WTC11 (cell line): ENCODE measurements around the gene ZNF205. TPM values are rescaled to one million over a fixed set of nuclear protein-coding genes. Genes with fewer than 3 reads are reported as not detected.
A peak's percentile ranks its signal among the peaks of the same experiment; 100 is the strongest.

Experiments used
- CBFB ChIP-seq: sonication (generic); formaldehyde crosslinking; IDR thresholded peaks from 2 replicates; pipeline ENCODE4 v1.8.1; 2022; ENCODE audit warnings: mild to moderate bottlenecking, low read depth, missing genetic modification reagents
- ELF4 ChIP-seq: sonication (generic); formaldehyde crosslinking; IDR thresholded peaks from 2 replicates; pipeline ENCODE4 v1.8.1; 2022; ENCODE audit warnings: low read depth, mild to moderate bottlenecking, moderate library complexity, missing genetic modification reagents
- FOXK1 ChIP-seq: sonication (generic); formaldehyde crosslinking; IDR thresholded peaks from 2 replicates; pipeline ENCODE4 v1.8.0; 2022; ENCODE audit warnings: mild to moderate bottlenecking, moderate library complexity, missing genetic modification reagents
- JAZF1 ChIP-seq: fragments of 250-450 bp; sonication (Bioruptor Pico); IDR thresholded peaks from 2 replicates; pipeline ENCODE4 v1.9.0; 2021; ENCODE audit warnings: moderate library complexity, mild to moderate bottlenecking, inconsistent platforms
- NR1H2 ChIP-seq: sonication (generic); formaldehyde crosslinking; IDR thresholded peaks from 2 replicates; pipeline ENCODE4 v1.9.0; 2021; ENCODE audit warnings: mild to moderate bottlenecking, moderate library complexity, missing genetic modification reagents
- NR2C2 ChIP-seq: sonication (generic); formaldehyde crosslinking; IDR thresholded peaks from 2 replicates; pipeline ENCODE4 v1.8.0; 2022; ENCODE audit warnings: mild to moderate bottlenecking, missing genetic modification reagents
- RORB ChIP-seq: fragments of 250-450 bp; sonication (Bioruptor Pico); IDR thresholded peaks from 2 replicates; pipeline ENCODE4 v1.9.0; 2021; ENCODE audit warnings: mild to moderate bottlenecking
- TEAD1 ChIP-seq: sonication (generic); formaldehyde crosslinking; IDR thresholded peaks from 2 replicates; pipeline ENCODE4 v1.8.0; 2022; ENCODE audit warnings: mild to moderate bottlenecking, missing genetic modification reagents
- total RNA-seq: library from RNA; stranded (reverse); gene quantifications from 3 replicates; pipeline ENCODE4 v1.2.3, GENCODE V29; 2021
- TF ChIP-seq, protein P1 (sequence below): fragments of 250-450 bp; sonication (Bioruptor Pico); IDR thresholded peaks from 2 replicates; pipeline ENCODE4 v1.8.0; 2021; ENCODE audit warnings: mild to moderate bottlenecking
- TF ChIP-seq, protein P2 (sequence below): fragments of 250-450 bp; sonication (Bioruptor Pico); IDR thresholded peaks from 2 replicates; pipeline ENCODE4 v1.9.0; 2021; ENCODE audit warnings: mild to moderate bottlenecking, borderline replicate concordance
- TF ChIP-seq, protein P3 (sequence below): sonication (generic); formaldehyde crosslinking; IDR thresholded peaks from 2 replicates; pipeline ENCODE4 v1.8.1; 2023; ENCODE audit warnings: mild to moderate bottlenecking, missing genetic modification reagents, moderate library complexity
- TF ChIP-seq, protein P4 (sequence below): sonication (generic); formaldehyde crosslinking; IDR thresholded peaks from 2 replicates; pipeline ENCODE4 v1.8.1; 2023; ENCODE audit warnings: mild to moderate bottlenecking, missing genetic modification reagents, borderline replicate concordance
- TF ChIP-seq, protein P5 (sequence below): fragments of 250-450 bp; sonication (Bioruptor Pico); IDR thresholded peaks from 2 replicates; pipeline ENCODE4 v1.9.0; 2021; ENCODE audit warnings: mild to moderate bottlenecking
- TF ChIP-seq, protein P6 (sequence below): sonication (generic); formaldehyde crosslinking; IDR thresholded peaks from 2 replicates; pipeline ENCODE4 v1.8.1; 2022; ENCODE audit warnings: low read depth, missing genetic modification reagents, borderline replicate concordance
- TF ChIP-seq, protein P7 (sequence below): sonication (generic); formaldehyde crosslinking; IDR thresholded peaks from 2 replicates; pipeline ENCODE4 v1.8.1; 2022; ENCODE audit warnings: mild to moderate bottlenecking, missing genetic modification reagents, moderate library complexity, borderline replicate concordance
- TF ChIP-seq, protein P8 (sequence below): sonication (generic); formaldehyde crosslinking; IDR thresholded peaks from 2 replicates; pipeline ENCODE4 v1.8.0; 2023; ENCODE audit warnings: missing genetic modification reagents
- TF ChIP-seq, protein P9 (sequence below): fragments of 250-450 bp; sonication (Bioruptor Pico); IDR thresholded peaks from 2 replicates; pipeline ENCODE4 v2.1.2; 2022; ENCODE audit warnings: mild to moderate bottlenecking, moderate library complexity

ZNF205 gene
- total RNA-seq, 1 experiment from 2014 or later = 22.7 TPM

DNA sequence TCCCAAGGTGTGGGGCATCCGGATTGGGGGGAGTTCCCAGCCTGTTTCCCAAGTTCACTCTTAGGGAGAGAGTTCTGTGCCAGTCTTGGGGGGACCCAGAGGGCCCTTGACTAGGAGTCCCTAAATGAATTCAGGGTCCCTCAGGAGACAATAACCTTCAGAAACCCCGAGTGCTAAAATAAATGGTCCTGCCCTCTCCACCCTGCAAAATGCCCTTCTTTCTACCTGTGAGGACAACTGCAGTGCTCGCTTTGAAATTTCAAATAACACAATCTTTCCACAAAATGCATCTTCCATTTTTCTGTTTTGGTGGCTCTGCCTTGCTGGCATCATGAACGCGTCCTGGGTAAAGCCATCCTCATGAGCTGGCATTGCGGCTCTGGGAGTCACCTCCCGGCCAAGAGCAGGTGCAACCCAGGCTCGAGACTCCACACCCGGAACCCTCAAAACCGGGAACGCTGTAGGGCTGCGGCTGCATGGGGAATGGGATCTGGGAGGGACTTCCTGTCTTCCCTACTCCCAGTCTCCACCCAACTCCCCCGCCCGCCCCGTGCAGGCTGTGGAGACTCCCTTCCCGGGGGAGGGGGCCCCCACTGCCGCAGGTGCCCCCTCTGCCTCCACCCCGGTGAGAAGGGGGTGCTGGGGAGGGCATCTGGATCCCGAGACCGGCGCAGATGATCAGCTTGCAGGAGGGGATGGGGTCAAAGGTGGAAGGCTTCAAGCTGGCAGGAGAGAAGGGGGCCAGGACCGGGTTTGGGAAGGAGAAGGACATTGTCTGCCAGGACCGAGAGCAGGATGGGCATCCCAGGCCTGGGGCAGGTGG is at the start of gene ZNF205 (continued):
- TF ChIP-seq, protein P1, sequence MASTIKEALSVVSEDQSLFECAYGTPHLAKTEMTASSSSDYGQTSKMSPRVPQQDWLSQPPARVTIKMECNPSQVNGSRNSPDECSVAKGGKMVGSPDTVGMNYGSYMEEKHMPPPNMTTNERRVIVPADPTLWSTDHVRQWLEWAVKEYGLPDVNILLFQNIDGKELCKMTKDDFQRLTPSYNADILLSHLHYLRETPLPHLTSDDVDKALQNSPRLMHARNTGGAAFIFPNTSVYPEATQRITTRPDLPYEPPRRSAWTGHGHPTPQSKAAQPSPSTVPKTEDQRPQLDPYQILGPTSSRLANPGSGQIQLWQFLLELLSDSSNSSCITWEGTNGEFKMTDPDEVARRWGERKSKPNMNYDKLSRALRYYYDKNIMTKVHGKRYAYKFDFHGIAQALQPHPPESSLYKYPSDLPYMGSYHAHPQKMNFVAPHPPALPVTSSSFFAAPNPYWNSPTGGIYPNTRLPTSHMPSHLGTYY (CRISPR knock-in tag) = no peak
- TF ChIP-seq FOXK1 (CRISPR knock-in tag) (peak; percentile 77; the same call in 1 of the 2 replicates), ELF4 (CRISPR knock-in tag) (no peak), NR1H2 (CRISPR knock-in tag) (no peak), TEAD1 (CRISPR knock-in tag) (peak; percentile 39; the same call in 1 of the 2 replicates), JAZF1 (no peak), NR2C2 (CRISPR knock-in tag) (no peak), CBFB (CRISPR knock-in tag) (no peak), RORB (CRISPR knock-in tag) (no peak)
- TF ChIP-seq, protein P2, sequence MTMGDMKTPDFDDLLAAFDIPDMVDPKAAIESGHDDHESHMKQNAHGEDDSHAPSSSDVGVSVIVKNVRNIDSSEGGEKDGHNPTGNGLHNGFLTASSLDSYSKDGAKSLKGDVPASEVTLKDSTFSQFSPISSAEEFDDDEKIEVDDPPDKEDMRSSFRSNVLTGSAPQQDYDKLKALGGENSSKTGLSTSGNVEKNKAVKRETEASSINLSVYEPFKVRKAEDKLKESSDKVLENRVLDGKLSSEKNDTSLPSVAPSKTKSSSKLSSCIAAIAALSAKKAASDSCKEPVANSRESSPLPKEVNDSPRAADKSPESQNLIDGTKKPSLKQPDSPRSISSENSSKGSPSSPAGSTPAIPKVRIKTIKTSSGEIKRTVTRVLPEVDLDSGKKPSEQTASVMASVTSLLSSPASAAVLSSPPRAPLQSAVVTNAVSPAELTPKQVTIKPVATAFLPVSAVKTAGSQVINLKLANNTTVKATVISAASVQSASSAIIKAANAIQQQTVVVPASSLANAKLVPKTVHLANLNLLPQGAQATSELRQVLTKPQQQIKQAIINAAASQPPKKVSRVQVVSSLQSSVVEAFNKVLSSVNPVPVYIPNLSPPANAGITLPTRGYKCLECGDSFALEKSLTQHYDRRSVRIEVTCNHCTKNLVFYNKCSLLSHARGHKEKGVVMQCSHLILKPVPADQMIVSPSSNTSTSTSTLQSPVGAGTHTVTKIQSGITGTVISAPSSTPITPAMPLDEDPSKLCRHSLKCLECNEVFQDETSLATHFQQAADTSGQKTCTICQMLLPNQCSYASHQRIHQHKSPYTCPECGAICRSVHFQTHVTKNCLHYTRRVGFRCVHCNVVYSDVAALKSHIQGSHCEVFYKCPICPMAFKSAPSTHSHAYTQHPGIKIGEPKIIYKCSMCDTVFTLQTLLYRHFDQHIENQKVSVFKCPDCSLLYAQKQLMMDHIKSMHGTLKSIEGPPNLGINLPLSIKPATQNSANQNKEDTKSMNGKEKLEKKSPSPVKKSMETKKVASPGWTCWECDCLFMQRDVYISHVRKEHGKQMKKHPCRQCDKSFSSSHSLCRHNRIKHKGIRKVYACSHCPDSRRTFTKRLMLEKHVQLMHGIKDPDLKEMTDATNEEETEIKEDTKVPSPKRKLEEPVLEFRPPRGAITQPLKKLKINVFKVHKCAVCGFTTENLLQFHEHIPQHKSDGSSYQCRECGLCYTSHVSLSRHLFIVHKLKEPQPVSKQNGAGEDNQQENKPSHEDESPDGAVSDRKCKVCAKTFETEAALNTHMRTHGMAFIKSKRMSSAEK = no peak
- TF ChIP-seq, protein P3, sequence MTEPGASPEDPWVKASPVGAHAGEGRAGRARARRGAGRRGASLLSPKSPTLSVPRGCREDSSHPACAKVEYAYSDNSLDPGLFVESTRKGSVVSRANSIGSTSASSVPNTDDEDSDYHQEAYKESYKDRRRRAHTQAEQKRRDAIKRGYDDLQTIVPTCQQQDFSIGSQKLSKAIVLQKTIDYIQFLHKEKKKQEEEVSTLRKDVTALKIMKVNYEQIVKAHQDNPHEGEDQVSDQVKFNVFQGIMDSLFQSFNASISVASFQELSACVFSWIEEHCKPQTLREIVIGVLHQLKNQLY = no peak
- TF ChIP-seq, protein P4, sequence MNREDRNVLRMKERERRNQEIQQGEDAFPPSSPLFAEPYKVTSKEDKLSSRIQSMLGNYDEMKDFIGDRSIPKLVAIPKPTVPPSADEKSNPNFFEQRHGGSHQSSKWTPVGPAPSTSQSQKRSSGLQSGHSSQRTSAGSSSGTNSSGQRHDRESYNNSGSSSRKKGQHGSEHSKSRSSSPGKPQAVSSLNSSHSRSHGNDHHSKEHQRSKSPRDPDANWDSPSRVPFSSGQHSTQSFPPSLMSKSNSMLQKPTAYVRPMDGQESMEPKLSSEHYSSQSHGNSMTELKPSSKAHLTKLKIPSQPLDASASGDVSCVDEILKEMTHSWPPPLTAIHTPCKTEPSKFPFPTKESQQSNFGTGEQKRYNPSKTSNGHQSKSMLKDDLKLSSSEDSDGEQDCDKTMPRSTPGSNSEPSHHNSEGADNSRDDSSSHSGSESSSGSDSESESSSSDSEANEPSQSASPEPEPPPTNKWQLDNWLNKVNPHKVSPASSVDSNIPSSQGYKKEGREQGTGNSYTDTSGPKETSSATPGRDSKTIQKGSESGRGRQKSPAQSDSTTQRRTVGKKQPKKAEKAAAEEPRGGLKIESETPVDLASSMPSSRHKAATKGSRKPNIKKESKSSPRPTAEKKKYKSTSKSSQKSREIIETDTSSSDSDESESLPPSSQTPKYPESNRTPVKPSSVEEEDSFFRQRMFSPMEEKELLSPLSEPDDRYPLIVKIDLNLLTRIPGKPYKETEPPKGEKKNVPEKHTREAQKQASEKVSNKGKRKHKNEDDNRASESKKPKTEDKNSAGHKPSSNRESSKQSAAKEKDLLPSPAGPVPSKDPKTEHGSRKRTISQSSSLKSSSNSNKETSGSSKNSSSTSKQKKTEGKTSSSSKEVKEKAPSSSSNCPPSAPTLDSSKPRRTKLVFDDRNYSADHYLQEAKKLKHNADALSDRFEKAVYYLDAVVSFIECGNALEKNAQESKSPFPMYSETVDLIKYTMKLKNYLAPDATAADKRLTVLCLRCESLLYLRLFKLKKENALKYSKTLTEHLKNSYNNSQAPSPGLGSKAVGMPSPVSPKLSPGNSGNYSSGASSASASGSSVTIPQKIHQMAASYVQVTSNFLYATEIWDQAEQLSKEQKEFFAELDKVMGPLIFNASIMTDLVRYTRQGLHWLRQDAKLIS (CRISPR knock-in tag) = no peak
- TF ChIP-seq, protein P5, sequence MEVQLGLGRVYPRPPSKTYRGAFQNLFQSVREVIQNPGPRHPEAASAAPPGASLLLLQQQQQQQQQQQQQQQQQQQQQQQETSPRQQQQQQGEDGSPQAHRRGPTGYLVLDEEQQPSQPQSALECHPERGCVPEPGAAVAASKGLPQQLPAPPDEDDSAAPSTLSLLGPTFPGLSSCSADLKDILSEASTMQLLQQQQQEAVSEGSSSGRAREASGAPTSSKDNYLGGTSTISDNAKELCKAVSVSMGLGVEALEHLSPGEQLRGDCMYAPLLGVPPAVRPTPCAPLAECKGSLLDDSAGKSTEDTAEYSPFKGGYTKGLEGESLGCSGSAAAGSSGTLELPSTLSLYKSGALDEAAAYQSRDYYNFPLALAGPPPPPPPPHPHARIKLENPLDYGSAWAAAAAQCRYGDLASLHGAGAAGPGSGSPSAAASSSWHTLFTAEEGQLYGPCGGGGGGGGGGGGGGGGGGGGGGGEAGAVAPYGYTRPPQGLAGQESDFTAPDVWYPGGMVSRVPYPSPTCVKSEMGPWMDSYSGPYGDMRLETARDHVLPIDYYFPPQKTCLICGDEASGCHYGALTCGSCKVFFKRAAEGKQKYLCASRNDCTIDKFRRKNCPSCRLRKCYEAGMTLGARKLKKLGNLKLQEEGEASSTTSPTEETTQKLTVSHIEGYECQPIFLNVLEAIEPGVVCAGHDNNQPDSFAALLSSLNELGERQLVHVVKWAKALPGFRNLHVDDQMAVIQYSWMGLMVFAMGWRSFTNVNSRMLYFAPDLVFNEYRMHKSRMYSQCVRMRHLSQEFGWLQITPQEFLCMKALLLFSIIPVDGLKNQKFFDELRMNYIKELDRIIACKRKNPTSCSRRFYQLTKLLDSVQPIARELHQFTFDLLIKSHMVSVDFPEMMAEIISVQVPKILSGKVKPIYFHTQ (CRISPR knock-in tag) = no peak
- TF ChIP-seq, protein P6, sequence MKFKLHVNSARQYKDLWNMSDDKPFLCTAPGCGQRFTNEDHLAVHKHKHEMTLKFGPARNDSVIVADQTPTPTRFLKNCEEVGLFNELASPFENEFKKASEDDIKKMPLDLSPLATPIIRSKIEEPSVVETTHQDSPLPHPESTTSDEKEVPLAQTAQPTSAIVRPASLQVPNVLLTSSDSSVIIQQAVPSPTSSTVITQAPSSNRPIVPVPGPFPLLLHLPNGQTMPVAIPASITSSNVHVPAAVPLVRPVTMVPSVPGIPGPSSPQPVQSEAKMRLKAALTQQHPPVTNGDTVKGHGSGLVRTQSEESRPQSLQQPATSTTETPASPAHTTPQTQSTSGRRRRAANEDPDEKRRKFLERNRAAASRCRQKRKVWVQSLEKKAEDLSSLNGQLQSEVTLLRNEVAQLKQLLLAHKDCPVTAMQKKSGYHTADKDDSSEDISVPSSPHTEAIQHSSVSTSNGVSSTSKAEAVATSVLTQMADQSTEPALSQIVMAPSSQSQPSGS (CRISPR knock-in tag) = no peak
- TF ChIP-seq, protein P7, sequence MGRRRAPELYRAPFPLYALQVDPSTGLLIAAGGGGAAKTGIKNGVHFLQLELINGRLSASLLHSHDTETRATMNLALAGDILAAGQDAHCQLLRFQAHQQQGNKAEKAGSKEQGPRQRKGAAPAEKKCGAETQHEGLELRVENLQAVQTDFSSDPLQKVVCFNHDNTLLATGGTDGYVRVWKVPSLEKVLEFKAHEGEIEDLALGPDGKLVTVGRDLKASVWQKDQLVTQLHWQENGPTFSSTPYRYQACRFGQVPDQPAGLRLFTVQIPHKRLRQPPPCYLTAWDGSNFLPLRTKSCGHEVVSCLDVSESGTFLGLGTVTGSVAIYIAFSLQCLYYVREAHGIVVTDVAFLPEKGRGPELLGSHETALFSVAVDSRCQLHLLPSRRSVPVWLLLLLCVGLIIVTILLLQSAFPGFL (CRISPR knock-in tag) = no peak
- TF ChIP-seq, protein P8, sequence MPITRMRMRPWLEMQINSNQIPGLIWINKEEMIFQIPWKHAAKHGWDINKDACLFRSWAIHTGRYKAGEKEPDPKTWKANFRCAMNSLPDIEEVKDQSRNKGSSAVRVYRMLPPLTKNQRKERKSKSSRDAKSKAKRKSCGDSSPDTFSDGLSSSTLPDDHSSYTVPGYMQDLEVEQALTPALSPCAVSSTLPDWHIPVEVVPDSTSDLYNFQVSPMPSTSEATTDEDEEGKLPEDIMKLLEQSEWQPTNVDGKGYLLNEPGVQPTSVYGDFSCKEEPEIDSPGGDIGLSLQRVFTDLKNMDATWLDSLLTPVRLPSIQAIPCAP (CRISPR knock-in tag) = no peak
- TF ChIP-seq, protein P9, sequence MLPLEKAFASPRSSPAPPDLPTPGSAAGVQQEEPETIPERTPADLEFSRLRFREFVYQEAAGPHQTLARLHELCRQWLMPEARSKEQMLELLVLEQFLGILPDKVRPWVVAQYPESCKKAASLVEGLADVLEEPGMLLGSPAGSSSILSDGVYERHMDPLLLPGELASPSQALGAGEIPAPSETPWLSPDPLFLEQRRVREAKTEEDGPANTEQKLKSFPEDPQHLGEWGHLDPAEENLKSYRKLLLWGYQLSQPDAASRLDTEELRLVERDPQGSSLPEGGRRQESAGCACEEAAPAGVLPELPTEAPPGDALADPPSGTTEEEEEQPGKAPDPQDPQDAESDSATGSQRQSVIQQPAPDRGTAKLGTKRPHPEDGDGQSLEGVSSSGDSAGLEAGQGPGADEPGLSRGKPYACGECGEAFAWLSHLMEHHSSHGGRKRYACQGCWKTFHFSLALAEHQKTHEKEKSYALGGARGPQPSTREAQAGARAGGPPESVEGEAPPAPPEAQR (CRISPR knock-in tag) = no peak
